ENCODE results near the gene CEP131.

CEP131 gene

GRCh38 chr17:81251709-81252301 is 29.0 kb upstream of the CEP131 start:
- DNase-seq (ENCODE audit: low read depth) = no peak

DNA sequence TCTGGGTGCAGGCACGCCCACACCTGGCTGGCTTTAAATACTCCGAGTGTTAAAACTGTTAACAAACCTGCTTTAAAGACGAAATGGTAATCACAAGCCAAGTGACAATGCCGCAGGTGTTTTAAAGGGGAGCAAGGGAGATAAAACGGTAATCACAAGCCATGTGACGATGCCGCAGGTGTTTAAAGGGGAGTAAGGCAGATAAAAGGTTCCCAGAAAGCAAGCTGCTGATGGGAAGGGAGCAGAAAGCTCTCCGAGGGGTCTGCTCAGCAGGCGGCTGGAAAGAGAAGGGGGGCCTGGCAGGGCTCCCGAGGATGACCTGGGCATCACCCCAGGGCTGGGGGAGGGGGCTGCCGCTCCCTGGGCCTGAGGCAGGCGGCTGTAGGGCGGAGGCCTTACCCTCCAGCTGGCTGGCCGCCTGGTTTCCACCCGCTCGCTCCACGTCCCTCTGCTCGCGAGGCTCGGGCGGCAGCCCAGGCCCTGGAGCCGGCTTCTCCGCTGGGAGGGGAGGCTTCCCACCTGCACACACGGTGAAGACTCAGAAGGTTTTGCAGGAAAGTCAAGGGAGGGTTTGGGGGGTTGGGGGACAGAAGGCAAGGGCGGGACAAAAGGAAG is 28.4 kb upstream of the CEP131 start:
- DNase-seq (ENCODE audit: low read depth) = no peak

DNA sequence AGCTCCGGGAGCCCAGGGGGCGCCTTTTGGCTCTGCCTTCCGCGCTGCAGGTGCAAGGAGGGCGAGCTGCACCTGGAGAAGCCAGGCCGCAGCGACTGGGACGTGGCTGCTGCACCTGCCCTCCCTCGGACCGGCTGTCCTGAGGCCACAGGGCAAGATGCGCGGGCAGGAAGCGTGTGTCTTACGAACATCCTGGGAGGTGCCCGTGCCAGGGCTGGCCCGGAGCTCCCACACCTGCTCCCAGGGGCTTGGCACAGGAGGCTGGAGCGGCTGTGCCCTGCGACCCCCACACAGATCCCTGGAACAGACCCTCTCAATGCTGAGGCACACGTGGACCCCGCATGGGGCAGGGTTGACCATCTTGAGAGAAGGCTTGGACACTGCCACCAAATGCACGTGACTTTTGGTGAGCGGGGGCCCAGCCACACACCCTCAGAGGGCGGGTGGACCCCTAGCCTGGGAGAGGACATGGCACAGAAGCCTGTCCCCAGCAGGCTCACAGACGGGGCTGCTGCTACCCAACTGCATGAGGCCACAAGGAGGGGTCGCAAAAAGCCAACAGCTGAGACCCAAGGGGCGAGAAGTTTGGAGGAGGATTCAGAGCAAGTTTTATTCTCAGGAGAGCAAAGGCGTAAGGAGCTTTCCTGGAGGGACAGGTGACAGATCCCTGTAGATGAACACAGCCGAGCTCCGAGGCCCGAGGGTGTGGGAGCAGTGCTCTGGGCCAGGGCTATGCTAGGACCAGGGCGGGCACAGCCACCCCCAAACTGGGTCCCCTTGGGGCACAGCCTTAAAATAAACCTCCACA is 27.7 kb upstream of the CEP131 start:
- no peak for DNase-seq (ENCODE audit: low read depth)

DNA sequence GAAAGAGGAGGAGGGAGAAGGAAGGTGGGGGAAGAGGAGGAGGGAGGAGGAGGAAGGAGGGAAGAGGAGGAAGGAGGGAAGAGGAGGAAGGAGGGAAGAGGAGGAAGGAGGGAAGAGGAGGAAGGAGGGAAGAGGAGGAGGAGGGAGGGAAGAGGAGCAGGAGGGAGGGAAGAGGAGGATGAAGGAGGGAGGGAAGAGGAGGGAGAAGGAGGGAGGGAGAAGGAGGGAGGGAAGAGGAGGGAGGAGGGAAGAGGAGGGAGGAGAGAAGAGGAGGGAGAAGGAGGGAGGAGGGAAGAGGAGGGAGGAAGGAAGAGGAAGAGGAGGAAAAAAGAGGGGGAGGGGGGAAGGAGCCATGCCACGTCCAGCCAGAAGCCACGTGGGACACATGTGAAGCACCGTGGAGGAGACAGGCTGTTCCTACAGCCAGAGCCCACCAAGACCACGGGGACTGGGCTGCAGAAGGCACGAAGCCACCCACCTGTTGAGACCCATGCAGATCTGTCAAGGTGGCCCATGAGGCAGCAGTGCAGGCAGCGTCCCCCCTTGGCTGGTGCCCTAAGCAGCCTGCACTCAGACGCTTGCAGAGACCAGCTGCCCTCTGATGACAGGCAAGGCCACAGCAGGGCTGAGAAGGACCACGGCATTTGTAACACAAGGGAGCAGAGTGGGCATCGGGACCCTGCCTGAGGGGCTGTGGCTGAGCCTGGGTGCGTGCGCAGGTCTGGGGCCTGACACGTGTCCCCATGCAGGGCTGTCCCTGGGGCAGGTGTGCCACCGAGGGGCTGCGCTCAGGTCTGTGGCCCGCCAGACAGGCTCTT is 26.7 kb upstream of the CEP131 start:
- no peak for DNase-seq (ENCODE audit: low read depth)

- no peak for DNase-seq (ENCODE audit: low read depth)
Measured at GRCh38 chr17:81248649-81249048, 25.9 kb upstream of the CEP131 start.

DNA sequence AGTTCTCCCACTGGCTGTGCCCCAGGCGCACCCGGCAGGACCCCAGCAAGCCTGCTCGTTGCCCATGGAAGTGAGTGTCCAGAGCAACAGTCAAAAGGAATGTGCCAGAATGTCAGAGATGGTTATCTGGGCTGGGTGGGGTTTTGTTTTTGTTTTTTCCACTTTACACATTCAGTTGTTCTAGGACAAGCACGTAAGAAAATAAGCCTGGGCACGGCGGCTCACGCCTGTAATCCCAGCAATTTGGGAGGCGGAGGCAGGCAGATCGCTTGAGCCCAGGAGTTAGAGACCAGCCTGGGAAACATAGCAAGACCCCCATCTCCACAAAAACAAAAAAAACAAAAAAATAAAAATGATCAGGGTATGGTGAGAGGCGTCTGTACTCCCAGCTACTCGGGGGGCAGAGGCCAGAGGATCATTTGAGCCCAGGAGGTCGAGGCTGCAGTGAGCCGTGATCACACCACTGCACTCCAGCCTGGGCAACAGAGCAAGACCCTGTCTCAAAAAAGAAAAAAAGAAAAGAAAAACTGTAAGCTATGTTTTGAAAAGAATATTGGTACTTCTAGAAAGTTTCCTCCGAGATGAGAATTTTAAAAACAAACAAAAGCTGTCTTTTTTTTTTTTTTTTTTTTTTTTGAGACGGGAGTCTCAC is 24.7 kb upstream of the CEP131 start:
- DNase-seq (ENCODE audit: low read depth) = no peak

DNA sequence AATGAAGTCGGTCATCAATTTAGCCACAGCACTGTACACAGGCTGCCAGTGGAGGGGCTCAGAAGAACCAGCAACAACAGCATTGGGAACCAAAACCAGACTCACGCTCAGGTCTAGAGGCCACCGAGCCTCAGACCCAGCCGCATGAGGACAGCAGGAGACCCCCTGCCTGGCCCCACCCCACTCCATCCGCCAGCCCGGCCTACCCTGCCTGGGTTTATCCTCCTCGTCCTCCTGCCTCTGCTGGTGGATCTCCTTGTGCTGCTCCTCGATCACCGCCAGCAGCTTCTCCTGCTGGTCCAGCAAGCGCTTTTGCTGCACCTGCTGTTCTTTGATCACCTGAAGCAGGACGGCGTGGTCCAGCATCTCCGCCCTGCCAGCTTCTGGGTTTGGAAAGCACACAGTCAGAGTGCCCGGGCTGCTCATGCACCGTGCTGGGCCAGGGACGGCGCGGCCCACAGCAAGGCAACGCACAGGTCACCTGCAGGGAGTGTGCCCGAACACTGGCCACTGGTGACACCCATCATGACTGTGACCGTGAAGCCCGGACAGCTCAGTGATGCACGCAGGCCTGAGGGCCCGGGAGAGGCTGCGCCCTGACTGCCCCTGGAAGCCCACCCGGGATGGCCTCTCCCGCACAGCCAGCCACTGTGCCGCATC is 24.0 kb upstream of the CEP131 start:
- DNase-seq (ENCODE audit: low read depth) = no peak

- DNase-seq (ENCODE audit: low read depth) = no peak
Measured at GRCh38 chr17:81246343-81246670, 23.5 kb upstream of the CEP131 start.

DNA sequence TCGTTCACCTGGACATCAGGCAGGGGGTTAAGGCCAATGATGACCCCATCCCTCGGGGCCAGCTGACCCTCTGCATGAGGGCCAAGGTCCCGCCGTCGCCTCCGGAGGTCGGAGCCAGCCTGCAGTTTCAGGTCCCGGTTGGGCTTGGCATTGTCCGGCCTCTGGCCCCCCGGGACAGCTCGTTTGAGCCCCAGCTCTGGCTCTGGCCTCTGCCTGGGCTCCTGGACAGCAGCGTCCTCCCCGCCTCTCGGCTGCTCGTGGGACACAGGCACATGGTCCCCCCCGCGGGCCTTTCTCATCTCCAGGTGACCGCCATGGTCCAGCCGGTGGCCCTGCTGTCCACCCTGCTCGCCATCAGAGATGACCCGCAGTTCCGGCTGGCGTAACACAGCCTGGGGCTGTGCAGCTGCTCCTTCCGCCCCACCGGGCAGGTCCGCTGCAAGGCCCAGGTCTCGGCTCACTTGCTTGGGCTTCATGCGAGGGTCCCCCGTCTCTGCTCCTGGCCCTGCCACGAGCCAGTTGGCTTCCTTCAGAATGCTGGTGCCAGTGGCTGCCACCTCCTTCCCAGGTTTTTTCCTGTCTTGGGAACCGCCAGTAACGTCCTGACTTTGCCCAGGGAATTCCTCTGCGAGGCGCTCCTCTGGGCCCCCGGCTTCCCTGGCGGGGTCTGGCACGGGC is 23.0 kb upstream of the CEP131 start:
- DNase-seq (ENCODE audit: low read depth) = no peak

DNA sequence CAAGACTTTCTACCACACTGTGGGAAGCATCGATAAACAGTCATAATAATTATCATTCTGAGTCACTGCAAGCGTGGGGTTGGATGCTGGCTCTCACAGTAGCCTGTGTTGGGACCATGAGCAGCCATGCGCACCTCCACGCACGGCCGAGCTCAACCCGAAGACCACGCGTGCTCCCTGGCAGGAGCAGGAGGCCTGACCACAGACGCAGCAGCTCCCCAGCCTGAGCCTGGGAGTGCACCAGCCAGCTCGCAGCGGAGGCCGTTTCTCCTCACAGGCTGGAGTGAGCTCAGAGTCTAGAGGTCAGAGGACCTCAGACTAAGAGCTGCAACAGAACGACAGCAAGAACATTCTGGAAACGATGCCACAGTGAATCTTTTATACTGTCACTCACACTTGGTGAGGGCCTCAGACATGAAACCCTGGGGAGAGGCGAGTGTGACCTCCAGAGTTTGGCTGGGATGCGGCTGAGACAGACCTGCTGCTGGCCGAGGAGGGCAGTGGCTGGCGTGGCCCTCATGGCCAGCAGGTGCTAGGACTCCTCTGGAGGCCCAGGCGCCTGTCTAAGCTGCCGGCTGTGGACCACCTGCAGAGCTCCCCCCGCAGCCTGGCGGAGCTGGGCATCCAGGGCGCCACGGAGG is 22.4 kb upstream of the CEP131 start:
- DNase-seq (ENCODE audit: low read depth) = no peak

- no peak for DNase-seq (ENCODE audit: low read depth)
Measured at GRCh38 chr17:81244358-81245023, 21.7 kb upstream of the CEP131 start.

DNA sequence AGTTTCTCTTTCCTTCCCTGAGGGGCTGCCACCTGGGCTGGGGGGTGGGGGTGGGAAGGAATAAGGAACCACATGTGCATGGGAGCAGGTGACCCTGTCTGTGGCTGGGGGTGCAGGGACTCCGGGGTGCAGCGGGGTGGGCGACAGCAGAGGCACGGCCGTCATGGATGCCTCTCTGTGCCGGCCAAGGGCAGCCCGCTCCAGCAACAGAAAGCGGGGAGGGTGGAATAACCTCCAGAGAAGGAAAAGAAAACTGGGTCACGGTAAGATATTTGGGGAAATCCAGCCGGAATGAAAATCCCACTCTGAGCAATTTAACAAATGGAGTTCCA is 20.5 kb upstream of the CEP131 start:
- DNase-seq (ENCODE audit: low read depth) = no peak

DNA sequence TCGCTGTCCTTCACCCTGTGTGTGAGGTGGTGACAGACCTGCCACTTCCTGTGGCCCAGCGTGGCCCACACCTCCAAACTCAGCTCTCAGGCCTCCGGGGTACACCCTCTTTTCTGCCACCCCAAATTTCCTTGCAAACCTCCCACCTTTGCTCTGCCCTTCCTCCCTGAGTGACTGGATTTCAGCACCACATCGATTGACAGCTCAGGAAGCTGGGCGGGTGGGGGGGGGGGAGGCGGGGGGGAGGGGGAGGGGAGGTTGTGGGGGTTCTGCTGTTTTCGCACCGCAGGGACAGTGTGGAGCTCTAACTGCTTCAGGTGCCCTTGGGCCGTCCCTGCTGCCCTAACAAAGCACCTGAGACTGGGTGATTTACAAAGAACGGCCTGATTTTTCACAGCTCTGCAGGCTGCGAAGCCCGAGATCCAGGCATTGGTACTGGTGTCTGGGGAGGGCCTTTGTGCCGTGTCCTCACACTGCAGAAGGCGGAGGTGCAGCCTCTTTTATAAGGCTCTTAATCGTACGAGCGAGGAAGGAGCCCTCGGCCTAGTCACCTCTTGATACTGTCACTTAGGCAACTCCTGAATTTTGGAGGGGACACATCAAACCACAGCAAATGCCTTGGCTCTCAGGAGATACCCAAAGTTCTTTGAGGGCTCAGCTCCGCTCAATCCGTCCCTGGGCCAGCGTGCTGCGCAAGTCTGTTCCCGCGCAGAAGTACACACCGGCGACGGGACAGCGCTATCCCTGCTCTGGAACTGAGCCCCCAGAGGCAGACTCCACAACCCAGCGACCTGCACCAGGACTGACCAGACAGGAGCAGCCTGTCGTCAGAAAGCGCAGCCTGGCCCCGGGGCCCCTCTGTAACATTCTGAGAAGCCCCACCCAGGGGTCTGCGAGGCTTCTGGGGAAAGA is 19.9 kb upstream of the CEP131 start:
- DNase-seq (ENCODE audit: low read depth) = no peak

- peak; percentile 58 for DNase-seq (ENCODE audit: low read depth)
Measured at GRCh38 chr17:81241648-81242420, 19.1 kb upstream of the CEP131 start.

DNA sequence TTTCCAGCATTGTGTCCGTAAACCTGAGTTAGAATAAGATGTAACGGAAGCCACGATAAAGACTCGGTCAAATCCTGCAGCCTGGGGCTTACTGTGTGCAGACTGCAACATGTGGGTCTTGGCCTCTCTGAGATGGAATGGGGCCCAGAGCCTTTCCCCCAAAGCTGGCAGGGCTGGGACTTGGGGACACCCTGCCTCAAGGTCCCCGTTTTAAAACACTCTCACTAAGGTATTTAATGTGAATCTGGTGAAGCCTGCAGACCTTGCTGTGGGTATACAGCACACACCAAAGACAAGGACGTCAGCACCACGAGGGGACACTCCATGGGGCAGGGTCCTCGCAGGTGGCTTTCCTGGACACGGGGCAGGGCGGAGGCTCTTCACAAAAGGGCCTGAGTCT is 18.4 kb upstream of the CEP131 start:
- no peak for DNase-seq (ENCODE audit: low read depth)

DNA sequence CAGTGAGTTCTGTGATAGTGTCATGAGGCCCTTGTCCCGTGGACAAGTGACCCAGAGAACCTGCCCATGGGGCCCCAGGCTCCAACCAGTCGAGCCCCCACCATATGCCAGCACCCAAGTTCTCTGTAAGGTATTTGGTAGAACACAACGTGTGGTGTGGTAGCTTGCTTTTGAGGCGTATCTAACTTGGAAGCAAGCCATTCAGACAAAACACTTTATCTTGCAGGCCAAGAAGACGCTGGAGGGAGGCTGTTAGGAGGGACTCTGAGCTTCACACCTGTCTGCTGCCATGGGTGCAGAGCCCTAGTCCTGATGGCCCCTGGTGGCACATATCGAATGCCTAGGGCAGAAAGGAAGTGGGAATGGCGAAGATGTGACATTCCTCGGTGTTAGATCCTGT is 18.0 kb upstream of the CEP131 start:
- no peak for DNase-seq (ENCODE audit: low read depth)

GRCh38 chr17:81239714-81240555 is 17.2 kb upstream of the CEP131 start:
- DNase-seq (ENCODE audit: low read depth) = no peak
